GM12878 (cell line): ENCODE results near the gene AKAP5. TPM values are rescaled to one million over a fixed set of nuclear protein-coding genes. Genes with fewer than 3 reads are reported as not detected.

Source experiments
- BCLAF1 ChIP-seq: fragments of 450-650 bp; IDR thresholded peaks from 2 replicates; pipeline ENCODE4 v1.6.1; 2017; ENCODE audit warnings: antibody characterized with exemption, mild to moderate bottlenecking, moderate library complexity
- BRCA1 ChIP-seq: IDR thresholded peaks from 2 replicates; pipeline ENCODE4 v1.6.1; 2011; ENCODE audit warnings: low read depth, low read length, improper control_type of control experiment
- CHD2 ChIP-seq: IDR thresholded peaks from 2 replicates; pipeline ENCODE4 v1.6.1; 2011; ENCODE audit warnings: low read depth, low read length, improper control_type of control experiment, borderline replicate concordance
- IKZF2 ChIP-seq, 2 experiments: fragments of 450-650 bp; IDR thresholded peaks; 2 replicates each; pipeline ENCODE4 v1.6.1; 2017; ENCODE audit warnings: mild to moderate bottlenecking in 2 of 2, moderate library complexity in 2 of 2
- MAX ChIP-seq: IDR thresholded peaks from 2 replicates; pipeline ENCODE4 v1.6.1; 2012; ENCODE audit warnings: low read depth, low read length, improper control_type of control experiment
- MEF2A ChIP-seq: IDR thresholded peaks from 2 replicates; pipeline ENCODE4 v1.6.1; 2011; ENCODE audit warnings: low read depth, mild to moderate bottlenecking, low read length, moderate library complexity; ENCODE audit not compliant: insufficient read depth
- USF1 ChIP-seq: IDR thresholded peaks from 2 replicates; pipeline ENCODE4 v1.6.1; 2011; ENCODE audit warnings: borderline replicate concordance, low read depth, mild to moderate bottlenecking, moderate library complexity, mixed read lengths, low read length; ENCODE audit not compliant: insufficient read depth; ENCODE audit errors: extremely low read length
- ZNF207 ChIP-seq: fragments of 450-650 bp; IDR thresholded peaks from 2 replicates; pipeline ENCODE4 v1.6.1; 2014; ENCODE audit warnings: antibody characterized with exemption, mild to moderate bottlenecking, borderline replicate concordance
- ZNF687 ChIP-seq: fragments of 450-650 bp; IDR thresholded peaks from 2 replicates; pipeline ENCODE4 v1.6.1; 2017; ENCODE audit warnings: mild to moderate bottlenecking, moderate library complexity
- ZZZ3 ChIP-seq: IDR thresholded peaks from 2 replicates; pipeline ENCODE4 v1.6.1; 2011; ENCODE audit warnings: low read depth; ENCODE audit not compliant: control insufficient read depth, insufficient read length
- polyA plus RNA-seq, 11 experiments: library from polyadenylated mRNA; depleted of rRNA in 4 of 11; unstranded in 6 of 11; stranded (reverse) in 5 of 11; fragments of >200 nt; fragmentation: Nextera tagmentation in 4 of 11; fragmentation: Illumina TruSeq in 1 of 11; extraction: Ambion mirVana in 4 of 11; extraction: Trizol in 1 of 11; gene quantifications; 1 replicate in 1 of 11; 2 replicates in 10 of 11; pipeline versions ENCODE4 v1.2.1 to v1.2.3, GENCODE V29; 2011 to 2016; ENCODE audit warnings: inconsistent platforms in 2 of 11, missing spikeins in 2 of 11, low read depth in 1 of 11
- total RNA-seq, 4 experiments: library from RNA; depleted of rRNA in 3 of 4; stranded (reverse); fragments of >200 nt in 3 of 4; fragmentation: Illumina TruSeq in 1 of 4; extraction: Trizol in 1 of 4; gene quantifications; 2 replicates each; pipeline versions ENCODE4 v1.2.1 to v1.2.3, GENCODE V29; 2013 to 2021
- TF ChIP-seq, protein P1 (sequence below): IDR thresholded peaks from 2 replicates; pipeline ENCODE4 v1.6.1; 2012; ENCODE audit warnings: low read length, inconsistent platforms
- TF ChIP-seq, protein P2 (sequence below): IDR thresholded peaks from 2 replicates; pipeline ENCODE4 v1.6.1; 2011; ENCODE audit warnings: low read depth, mild to moderate bottlenecking, low read length, moderate library complexity, borderline replicate concordance; ENCODE audit errors: extremely low read depth
- TF ChIP-seq, protein P3 (sequence below): fragments of 450-650 bp; formaldehyde crosslinking; IDR thresholded peaks from 2 replicates; pipeline ENCODE4 v1.4.0; 2020; ENCODE audit warnings: mild to moderate bottlenecking, moderate library complexity

AKAP5 gene
- total and polyA plus RNA-seq, 10 of the 15 experiments (the other 5 are each of a cell fraction or from before 2014, with no cell fraction given): 0.45 to 5.1 (median 1.7) TPM

- TF ChIP-seq MEF2A: no peak
- no peak for TF ChIP-seq BCLAF1
- no peak for TF ChIP-seq USF1
- no peak for TF ChIP-seq ZNF207
- peak; percentile 62; the same call in 1 of the 2 replicates for TF ChIP-seq CHD2
- TF ChIP-seq, protein P1, sequence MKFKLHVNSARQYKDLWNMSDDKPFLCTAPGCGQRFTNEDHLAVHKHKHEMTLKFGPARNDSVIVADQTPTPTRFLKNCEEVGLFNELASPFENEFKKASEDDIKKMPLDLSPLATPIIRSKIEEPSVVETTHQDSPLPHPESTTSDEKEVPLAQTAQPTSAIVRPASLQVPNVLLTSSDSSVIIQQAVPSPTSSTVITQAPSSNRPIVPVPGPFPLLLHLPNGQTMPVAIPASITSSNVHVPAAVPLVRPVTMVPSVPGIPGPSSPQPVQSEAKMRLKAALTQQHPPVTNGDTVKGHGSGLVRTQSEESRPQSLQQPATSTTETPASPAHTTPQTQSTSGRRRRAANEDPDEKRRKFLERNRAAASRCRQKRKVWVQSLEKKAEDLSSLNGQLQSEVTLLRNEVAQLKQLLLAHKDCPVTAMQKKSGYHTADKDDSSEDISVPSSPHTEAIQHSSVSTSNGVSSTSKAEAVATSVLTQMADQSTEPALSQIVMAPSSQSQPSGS: peak; percentile 47; the same call in 1 of the 2 replicates
- peak; percentile 46 for TF ChIP-seq ZNF687
- no peak for TF ChIP-seq ZZZ3
- TF ChIP-seq, protein P2, sequence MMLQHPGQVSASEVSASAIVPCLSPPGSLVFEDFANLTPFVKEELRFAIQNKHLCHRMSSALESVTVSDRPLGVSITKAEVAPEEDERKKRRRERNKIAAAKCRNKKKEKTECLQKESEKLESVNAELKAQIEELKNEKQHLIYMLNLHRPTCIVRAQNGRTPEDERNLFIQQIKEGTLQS: no peak
- TF ChIP-seq BRCA1: no peak
- TF ChIP-seq MAX: no peak
- TF ChIP-seq IKZF2 (IDR thresholded peaks at IDR 0.05): no peak
- TF ChIP-seq, protein P3, sequence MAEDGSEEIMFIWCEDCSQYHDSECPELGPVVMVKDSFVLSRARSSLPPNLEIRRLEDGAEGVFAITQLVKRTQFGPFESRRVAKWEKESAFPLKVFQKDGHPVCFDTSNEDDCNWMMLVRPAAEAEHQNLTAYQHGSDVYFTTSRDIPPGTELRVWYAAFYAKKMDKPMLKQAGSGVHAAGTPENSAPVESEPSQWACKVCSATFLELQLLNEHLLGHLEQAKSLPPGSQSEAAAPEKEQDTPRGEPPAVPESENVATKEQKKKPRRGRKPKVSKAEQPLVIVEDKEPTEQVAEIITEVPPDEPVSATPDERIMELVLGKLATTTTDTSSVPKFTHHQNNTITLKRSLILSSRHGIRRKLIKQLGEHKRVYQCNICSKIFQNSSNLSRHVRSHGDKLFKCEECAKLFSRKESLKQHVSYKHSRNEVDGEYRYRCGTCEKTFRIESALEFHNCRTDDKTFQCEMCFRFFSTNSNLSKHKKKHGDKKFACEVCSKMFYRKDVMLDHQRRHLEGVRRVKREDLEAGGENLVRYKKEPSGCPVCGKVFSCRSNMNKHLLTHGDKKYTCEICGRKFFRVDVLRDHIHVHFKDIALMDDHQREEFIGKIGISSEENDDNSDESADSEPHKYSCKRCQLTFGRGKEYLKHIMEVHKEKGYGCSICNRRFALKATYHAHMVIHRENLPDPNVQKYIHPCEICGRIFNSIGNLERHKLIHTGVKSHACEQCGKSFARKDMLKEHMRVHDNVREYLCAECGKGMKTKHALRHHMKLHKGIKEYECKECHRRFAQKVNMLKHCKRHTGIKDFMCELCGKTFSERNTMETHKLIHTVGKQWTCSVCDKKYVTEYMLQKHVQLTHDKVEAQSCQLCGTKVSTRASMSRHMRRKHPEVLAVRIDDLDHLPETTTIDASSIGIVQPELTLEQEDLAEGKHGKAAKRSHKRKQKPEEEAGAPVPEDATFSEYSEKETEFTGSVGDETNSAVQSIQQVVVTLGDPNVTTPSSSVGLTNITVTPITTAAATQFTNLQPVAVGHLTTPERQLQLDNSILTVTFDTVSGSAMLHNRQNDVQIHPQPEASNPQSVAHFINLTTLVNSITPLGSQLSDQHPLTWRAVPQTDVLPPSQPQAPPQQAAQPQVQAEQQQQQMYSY (CRISPR knock-in tag): no peak
Observed at GRCh38 chr14:64444984-64445845, 20.1 kb upstream of the AKAP5 start (continued).
